Natural killer cell (primary cell): ENCODE data around the gene PEX5L. TPM values are rescaled to one million over a fixed set of nuclear protein-coding genes. Genes with fewer than 3 reads are reported as not detected.

Experiments used
- ATAC-seq, 3 donors: fragments of 150-1000 bp in 2 of 3; fragments of 200-7000 bp in 1 of 3; cut with Tn5 transposase; 1 replicate in 1 of 3; 2 replicates in 2 of 3; pipeline ENCODE4 v1.10.0; 2021; ENCODE audit warnings: mild to moderate bottlenecking in 2 of 3, moderate library complexity in 2 of 3
- DNase-seq, 2 donors: peaks; one replicate each; pipeline versions ENCODE4 v3.0.0 to v3.0.0-alpha.2; 2013 to 2021; ENCODE audit warnings: mixed read lengths in 1 of 2
- H3K27ac ChIP-seq: one replicate; pipeline ENCODE4 v1.5.1; 2013; ENCODE audit warnings: mild to moderate bottlenecking, low read length
- H3K27me3 ChIP-seq: one replicate; pipeline ENCODE4 v1.6.1; 2013; ENCODE audit warnings: low read length; ENCODE audit not compliant: control insufficient read depth, insufficient read depth
- H3K36me3 ChIP-seq: one replicate; pipeline ENCODE4 v1.6.1; 2013; ENCODE audit warnings: low read length; ENCODE audit not compliant: control insufficient read depth, insufficient read depth
- H3K4me1 ChIP-seq: one replicate; pipeline ENCODE4 v1.6.1; 2013; ENCODE audit warnings: low read length; ENCODE audit not compliant: control insufficient read depth, insufficient read depth
- H3K4me3 ChIP-seq: one replicate; pipeline ENCODE4 v1.5.1; 2013; ENCODE audit warnings: low read length
- H3K9me3 ChIP-seq: one replicate; pipeline ENCODE4 v1.6.1; 2013; ENCODE audit warnings: low read length; ENCODE audit not compliant: control insufficient read depth, insufficient read depth
- H3K27ac Mint-ChIP-seq, 2 donors: one replicate each; pipeline ENCODE4 v1.8.0; 2022; ENCODE audit warnings: mild to moderate bottlenecking in 2 of 2, mixed read lengths in 2 of 2, moderate library complexity in 1 of 2
- H3K27me3 Mint-ChIP-seq, 2 donors: one replicate each; pipeline ENCODE4 v1.8.0; 2022; ENCODE audit warnings: low read depth in 2 of 2, mixed read lengths in 2 of 2
- H3K36me3 Mint-ChIP-seq: one replicate; pipeline ENCODE4 v1.8.0; 2022; ENCODE audit warnings: mixed read lengths
- H3K4me1 Mint-ChIP-seq, 2 donors: one replicate each; pipeline ENCODE4 v1.8.0; 2022; ENCODE audit warnings: mixed read lengths in 2 of 2
- H3K4me3 Mint-ChIP-seq: one replicate; pipeline ENCODE4 v1.8.0; 2022; ENCODE audit warnings: mild to moderate bottlenecking, moderate library complexity, mixed read lengths
- H3K9me3 Mint-ChIP-seq, 2 donors: one replicate each; pipeline ENCODE4 v1.8.0; 2022; ENCODE audit warnings: mixed read lengths in 2 of 2
- CTCF ChIP-seq: fragments of 200-600 bp; IDR thresholded peaks from one replicate; pipeline ENCODE4 v1.8.0; 2022; ENCODE audit warnings: antibody characterized with exemption
- WGBS: methylation state at CpG from one replicate; pipeline ENCODE4 v1.1.7; 2013; ENCODE audit warnings: missing lambda C conversion rate; ENCODE audit not compliant: insufficient coverage; 5-methylcytosine and 5-hydroxymethylcytosine counted together
- intact Hi-C: fragments of 100-400 bp; cut with micrococcal nuclease; formaldehyde crosslinking; loops from one replicate; pipeline ENCODE4 v1.14.2; 2022
- total RNA-seq, 4 donors: library from RNA; stranded (reverse); fragments of 120-200 nt in 1 of 4; gene quantifications; one replicate each; pipeline versions ENCODE4 v1.2.3 to v1.2.4, GENCODE V29; 2013 to 2022

PEX5L gene
- total RNA-seq, 3 donors from 2014 or later (not counting 1 experiment from before 2014, with no cell fraction given), result not detected

GRCh38 chr3:180000500-180000899 lies 36.2 kb downstream of the PEX5L start:
- Mint-ChIP-seq H3K27ac (no peak overlapping the region), H3K4me3 (no peak overlapping the region), H3K27me3 (no peaks in the 10 kb centered on the region), H3K9me3 (no peaks in the 10 kb centered on the region), H3K4me1 (no peaks in the 10 kb centered on the region), H3K36me3 (no peaks in the 10 kb centered on the region)
- Histone ChIP-seq H3K9me3 (no peaks in the 10 kb centered on the region), H3K27ac (no peak overlapping the region), H3K27me3 (no peaks in the 10 kb centered on the region), H3K36me3 (no peaks in the 10 kb centered on the region), H3K4me1 (no peaks in the 10 kb centered on the region), H3K4me3 (no peak overlapping the region)
- 71% methylated on average over 3 of the region's 4 CpGs for WGBS
- intact Hi-C loops, result no loop called here
- no peak for TF ChIP-seq CTCF
- ATAC-seq (no peak), DNase-seq (no peak)

- DNase-seq, result no peak
- no peak for ATAC-seq
- Mint-ChIP-seq H3K4me3 (no peak overlapping the region), H3K36me3 (no peaks in the 10 kb centered on the region), H3K4me1 (no peaks in the 10 kb centered on the region), H3K27ac (no peak overlapping the region), H3K27me3 (no peaks in the 10 kb centered on the region), H3K9me3 (peaks cover 0 to 3% of the 10 kb centered on the region in 2 donors)
- H3K36me3 ChIP-seq, result no peaks in the 10 kb centered on the region
- no peak overlapping the region for H3K27ac ChIP-seq
- 74% methylated on average over 1 of the region's 2 CpGs for WGBS
- no peaks in the 10 kb centered on the region for H3K27me3 ChIP-seq
- no peak overlapping the region for H3K4me3 ChIP-seq
- intact Hi-C loops, result no loop called here
- no peak for TF ChIP-seq CTCF
- H3K9me3 ChIP-seq, result no peaks in the 10 kb centered on the region
- H3K4me1 ChIP-seq, result no peaks in the 10 kb centered on the region
Observed at GRCh38 chr3:179995406-179995805, 41.3 kb downstream of the PEX5L start.

GRCh38 chr3:179991883-179992282 lies 44.9 kb downstream of the PEX5L start:
- Mint-ChIP-seq H3K36me3 (no peaks in the 10 kb centered on the region), H3K27me3 (no peaks in the 10 kb centered on the region), H3K4me1 (no peaks in the 10 kb centered on the region), H3K27ac (no peak overlapping the region), H3K9me3 (peaks cover 2 to 7% of the 10 kb centered on the region in 2 donors), H3K4me3 (no peak overlapping the region)
- TF ChIP-seq CTCF, result no peak
- ATAC-seq (no peak), DNase-seq (no peak)
- Histone ChIP-seq H3K27ac (no peak overlapping the region), H3K27me3 (no peaks in the 10 kb centered on the region), H3K4me1 (no peaks in the 10 kb centered on the region), H3K4me3 (no peak overlapping the region), H3K36me3 (no peaks in the 10 kb centered on the region), H3K9me3 (no peaks in the 10 kb centered on the region)
- intact Hi-C loops, result no loop called here
- no CpG with 5 or more reads among the region's 1 CpG for WGBS

GRCh38 chr3:179991104-179991503 lies 45.6 kb downstream of the PEX5L start:
- ATAC-seq (no peak), DNase-seq (no peak)
- Mint-ChIP-seq H3K36me3 (no peaks in the 10 kb centered on the region), H3K9me3 (peaks cover 2 to 7% of the 10 kb centered on the region in 2 donors), H3K27ac (no peak overlapping the region), H3K4me1 (no peaks in the 10 kb centered on the region), H3K27me3 (no peaks in the 10 kb centered on the region), H3K4me3 (no peak overlapping the region)
- intact Hi-C loops, result no loop called here
- no peaks in the 10 kb centered on the region for H3K27me3 ChIP-seq
- no peak overlapping the region for H3K27ac ChIP-seq
- H3K9me3 ChIP-seq, result no peaks in the 10 kb centered on the region
- TF ChIP-seq CTCF, result no peak
- H3K36me3 ChIP-seq, result no peaks in the 10 kb centered on the region
- no peaks in the 10 kb centered on the region for H3K4me1 ChIP-seq
- no peak overlapping the region for H3K4me3 ChIP-seq
- WGBS, result 86% methylated on average over 4 of the region's 4 CpGs
